CD4-positive, alpha-beta T cell treated with Interleukin-12 subunit alpha and Interleukin-12 subunit beta, for 1 hour (primary cell): Measurements from ENCODE around the gene ROR2.

Experiments
- DNase-seq: peaks from one replicate; pipeline ENCODE4 v3.0.0-alpha.2; 2020

ROR2 gene

GRCh38 chr9:91766315-91767069 is 183.5 kb downstream of the ROR2 start:
- no peak for DNase-seq

DNA sequence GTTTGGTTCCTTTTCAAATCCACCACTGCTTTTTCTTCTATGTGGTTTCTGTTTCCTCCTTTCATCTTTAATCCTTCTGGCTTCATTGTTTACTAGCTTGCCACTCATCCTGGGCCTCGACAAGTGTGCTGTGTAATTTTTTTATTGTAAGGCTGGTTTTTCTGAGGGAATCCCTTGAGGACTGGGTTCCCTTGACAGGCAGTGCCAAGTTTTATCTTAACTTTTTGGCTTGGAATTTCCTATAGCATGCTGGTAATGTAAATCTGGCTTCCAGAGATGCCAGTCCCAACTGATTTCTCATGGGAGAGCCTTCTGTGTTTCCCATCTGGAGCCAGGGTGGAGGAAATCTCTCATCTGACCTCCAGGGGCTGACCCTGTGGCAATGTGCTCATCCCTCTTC is 184.7 kb downstream of the ROR2 start:
- no peak for DNase-seq

DNA sequence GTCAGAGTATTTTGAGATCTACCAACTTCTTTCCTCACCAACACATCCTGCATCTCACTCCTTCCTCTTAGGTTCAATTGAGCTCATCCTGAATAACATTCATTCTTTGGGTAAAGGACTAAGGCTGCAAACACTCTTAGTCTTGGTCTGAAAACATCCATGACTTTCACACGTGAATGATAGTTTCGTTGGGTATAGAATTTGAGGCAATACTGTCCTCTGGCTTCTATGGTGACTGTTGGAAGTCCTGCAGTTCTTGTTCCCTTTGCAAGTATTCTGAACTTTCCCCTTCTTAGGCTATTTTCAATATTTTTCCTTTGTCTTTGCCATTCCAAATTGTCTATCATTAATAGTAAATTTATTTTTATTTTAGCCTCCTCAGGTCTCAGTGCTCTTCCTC is 185.4 kb downstream of the ROR2 start:
- no peak for DNase-seq

DNA sequence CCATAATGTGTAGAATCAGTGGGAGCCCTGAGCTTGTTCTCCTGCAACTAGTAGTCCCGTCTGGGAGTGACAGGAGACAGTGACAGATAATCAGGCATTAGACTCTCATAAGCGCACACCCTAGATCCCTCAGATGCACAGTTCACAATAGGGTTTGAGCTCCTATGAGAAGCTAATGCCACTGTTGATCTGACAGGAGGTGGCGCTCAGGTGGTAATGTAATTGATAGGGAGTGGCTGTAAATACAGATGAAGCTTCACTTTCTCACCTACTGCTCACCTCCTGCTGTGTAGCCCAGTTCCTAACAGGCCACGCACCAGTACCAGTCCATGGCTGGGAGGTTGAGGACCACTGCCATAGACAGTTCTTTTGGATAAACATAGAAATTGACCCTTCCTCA is 188.7 kb downstream of the ROR2 start:
- no peak for DNase-seq

DNA sequence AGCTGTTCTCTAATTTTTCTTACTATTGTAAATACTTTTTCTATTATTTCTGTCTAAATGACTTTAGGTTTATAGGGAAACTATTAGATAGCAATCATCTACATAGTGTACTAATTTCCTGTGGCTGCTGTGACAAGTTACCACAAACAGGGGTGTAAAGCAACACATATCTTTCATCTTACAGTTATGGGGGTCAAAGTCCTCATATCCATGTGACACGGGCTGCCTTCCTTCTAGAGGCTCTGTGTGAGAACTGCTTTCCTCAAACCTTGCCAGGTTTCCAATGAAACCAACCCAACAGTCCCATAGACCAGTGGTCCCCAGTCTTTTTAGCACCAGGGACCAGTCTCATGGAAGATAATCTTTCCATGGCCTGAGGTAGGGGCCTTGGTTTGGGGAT is 189.1 kb downstream of the ROR2 start:
- no peak for DNase-seq

- DNase-seq, result peak; percentile 3
These were observed 191.5 kb downstream of the ROR2 start for GRCh38 chr9:91758491-91758981.

DNA sequence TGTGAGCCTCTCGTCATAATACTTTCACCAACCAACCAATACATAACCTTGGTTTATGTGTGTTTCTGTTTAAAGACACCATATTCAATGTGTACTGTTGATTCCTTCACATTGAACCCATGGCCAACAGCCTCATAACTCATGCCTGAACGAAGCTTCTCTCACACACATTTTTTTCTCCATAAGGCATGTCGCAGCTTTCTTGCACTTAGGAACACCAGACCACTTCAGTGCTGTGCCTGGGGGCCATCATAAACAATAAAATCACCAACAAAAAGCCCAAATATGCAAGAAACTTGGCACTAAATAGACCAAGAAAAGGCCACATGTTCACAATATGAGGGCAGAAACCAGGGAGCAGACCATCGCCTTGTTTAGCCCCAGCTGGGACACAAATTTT is 192.2 kb downstream of the ROR2 start:
- DNase-seq, result no peak

GRCh38 chr9:91756510-91756780 is 193.6 kb downstream of the ROR2 start:
- no peak for DNase-seq

- DNase-seq, result no peak
These were observed 194.1 kb downstream of the ROR2 start for GRCh38 chr9:91755761-91756509.

- DNase-seq, result no peak
These were observed 196.3 kb downstream of the ROR2 start for GRCh38 chr9:91753711-91754110.

- no peak for DNase-seq
These were observed 198.1 kb downstream of the ROR2 start for GRCh38 chr9:91751922-91752321.

DNA sequence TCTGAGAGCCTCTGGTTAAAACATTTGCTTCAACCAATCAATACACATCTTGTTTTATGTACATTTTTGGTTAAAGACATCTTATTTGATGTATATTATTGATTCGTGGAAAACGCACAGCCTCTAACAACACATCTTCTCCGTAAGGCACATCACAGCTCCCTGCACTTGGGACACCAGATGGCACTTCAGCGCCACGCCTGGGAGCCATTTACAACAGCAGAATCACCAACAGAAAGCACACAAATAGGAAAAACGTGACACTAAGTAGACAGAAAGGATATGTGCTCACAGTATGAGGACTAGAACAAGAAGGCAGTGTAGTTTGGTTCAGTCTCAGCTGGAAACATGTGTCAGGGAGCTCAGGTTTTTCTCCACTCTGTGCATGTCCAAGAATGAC is 199.7 kb downstream of the ROR2 start:
- no peak for DNase-seq

DNA sequence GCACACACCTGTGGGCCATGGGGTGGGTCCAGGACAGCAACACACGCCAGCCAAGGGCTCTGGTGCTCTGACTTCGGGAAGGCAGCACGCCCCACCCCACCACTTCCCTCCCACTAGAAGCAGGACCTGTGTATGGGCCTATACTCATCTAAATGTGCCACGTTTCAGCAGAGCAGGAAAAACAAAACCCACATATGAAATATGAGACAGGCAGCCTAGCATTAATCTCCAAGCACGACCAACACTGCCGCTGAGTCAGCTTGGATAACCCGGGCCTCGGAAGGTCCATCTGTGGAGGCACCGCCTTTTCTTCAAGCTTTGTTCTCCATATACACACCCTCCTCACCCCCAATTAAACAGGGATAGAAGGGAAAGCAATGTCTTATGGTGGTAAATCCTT is 203.1 kb downstream of the ROR2 start:
- no peak for DNase-seq

GRCh38 chr9:91746357-91746756 is 203.7 kb downstream of the ROR2 start:
- DNase-seq, result no peak

GRCh38 chr9:91744114-91744513 is 205.9 kb downstream of the ROR2 start:
- DNase-seq, result no peak

GRCh38 chr9:91741522-91741921 is 208.5 kb downstream of the ROR2 start:
- DNase-seq, result no peak

DNA sequence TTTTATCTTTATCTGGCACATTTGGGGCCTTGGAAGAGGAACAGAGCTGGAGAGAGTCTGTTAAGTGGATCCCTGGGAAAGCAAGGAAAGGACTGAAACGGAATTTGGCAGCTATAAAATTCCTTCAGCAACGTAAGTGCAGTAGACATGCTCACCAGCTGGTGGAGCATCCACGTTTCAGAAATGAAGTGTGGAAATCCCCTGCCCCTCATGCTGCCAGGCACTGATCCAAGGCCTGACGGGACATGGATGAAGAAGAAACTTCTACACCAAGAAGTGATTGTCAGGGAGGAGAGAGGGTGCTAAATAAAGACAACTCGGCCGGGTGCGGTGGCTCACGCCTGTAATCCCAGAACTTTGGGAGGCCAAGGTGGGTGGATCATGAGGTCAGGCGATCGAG is 209.3 kb downstream of the ROR2 start:
- DNase-seq, result no peak

GRCh38 chr9:91736898-91737601 is 213.0 kb downstream of the ROR2 start:
- DNase-seq, result no peak

- no peak for DNase-seq
These were observed 213.7 kb downstream of the ROR2 start for GRCh38 chr9:91736311-91736710.

DNA sequence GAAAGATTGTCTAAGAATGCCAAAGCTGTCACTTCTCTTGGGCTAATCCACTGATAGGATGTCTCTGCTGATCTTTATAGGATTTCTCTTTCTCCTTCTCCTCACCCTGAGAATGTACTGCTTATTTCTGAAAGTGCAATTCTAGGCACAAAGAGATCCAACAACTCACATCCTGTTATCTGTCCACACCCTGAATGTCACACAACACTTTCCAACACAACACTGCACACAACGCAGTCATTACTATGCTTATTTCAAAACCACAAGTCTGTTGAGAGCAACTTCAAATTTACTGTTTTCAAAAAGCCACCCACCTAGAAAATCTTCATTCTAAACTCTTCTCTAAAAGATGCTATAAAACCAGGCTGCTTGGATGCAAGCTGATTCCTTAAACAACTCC is 215.0 kb downstream of the ROR2 start:
- no peak for DNase-seq

- DNase-seq, result peak; percentile 46
These were observed 215.6 kb downstream of the ROR2 start for GRCh38 chr9:91734371-91734981.

DNA sequence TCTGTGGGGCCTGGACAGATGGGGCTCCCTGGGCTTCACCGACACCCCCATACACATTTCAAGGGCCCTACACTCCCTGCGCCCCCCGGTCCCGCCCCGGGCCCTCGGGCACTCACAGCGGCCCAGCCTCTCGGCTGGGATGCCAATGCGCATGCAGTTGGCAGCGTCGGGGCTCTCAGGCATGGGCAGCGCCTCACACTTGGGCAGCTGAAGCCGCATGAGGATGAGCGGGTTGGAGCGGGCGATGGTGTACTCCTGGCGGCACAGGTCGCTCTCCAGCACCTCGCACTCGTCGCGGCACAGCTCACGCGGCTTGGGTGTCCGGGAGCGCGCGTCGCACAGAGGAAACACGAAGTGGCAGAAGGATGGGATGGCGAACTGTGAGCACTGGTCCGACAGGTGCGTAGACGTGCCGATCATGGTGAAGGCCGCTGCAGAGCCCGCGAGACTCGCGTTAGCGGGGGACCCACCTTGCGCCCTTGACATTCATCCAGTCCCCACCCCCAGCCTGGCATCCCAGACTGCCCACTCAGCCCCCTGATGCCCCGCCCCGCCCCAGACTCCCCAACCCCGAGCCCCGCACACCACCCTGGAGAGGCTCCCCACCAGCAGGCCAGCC is 216.9 kb downstream of the ROR2 start:
- no peak for DNase-seq
